Activated CD4-positive, alpha-beta T cell treated with anti-CD3 and anti-CD28 coated beads, Interleukin-2, amount 50 U/mL, for 48 hours (primary cell): ENCODE results near the gene MAPK8IP3.
"Not testable (repeated sequence)": the region's sequence is repeated elsewhere in the genome, so short reads cannot be mapped to it uniquely, and the experiment has no call there.

Source experiments
- DNase-seq, 2 experiments: peaks; one replicate each; pipeline ENCODE4 v3.0.0-alpha.2; 2020

Gene MAPK8IP3

DNA sequence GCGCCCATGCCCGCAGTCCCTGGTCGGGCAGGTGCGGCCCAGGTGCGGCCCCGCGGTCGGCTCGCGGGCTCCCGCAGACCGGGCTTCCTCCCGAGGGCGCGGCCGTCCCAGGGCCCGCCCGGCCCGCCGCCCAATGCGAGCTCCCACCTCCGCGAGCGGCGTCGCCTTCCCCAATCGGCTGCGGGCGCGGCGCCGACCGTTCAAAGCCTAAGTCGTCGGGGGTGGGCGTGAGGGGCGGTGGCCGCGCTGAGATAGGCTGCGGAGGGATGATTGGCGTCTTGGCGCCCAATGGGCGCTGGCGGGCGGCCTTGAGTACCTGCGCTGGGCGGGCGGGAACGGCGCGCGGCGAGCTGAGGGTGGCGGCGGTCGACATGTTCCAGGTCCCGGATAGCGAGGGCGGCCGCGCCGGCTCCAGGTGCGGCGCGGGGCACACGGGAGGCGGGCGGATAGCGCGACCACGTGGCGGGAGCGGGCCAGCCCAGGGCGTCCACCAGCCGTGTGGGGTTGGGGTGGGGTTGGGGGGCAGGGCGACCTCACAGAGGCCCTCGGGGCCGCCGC, 28.0 kb upstream of the MAPK8IP3 start, which contains the start of gene JPT2:
Gene JPT2, plus strand, starts transcription at position 338 of the 558 bp plus-strand sequence. Its CDS starts 34 bp downstream, at position 372.
- DNase-seq, result peak; percentile 96 to 97

DNA sequence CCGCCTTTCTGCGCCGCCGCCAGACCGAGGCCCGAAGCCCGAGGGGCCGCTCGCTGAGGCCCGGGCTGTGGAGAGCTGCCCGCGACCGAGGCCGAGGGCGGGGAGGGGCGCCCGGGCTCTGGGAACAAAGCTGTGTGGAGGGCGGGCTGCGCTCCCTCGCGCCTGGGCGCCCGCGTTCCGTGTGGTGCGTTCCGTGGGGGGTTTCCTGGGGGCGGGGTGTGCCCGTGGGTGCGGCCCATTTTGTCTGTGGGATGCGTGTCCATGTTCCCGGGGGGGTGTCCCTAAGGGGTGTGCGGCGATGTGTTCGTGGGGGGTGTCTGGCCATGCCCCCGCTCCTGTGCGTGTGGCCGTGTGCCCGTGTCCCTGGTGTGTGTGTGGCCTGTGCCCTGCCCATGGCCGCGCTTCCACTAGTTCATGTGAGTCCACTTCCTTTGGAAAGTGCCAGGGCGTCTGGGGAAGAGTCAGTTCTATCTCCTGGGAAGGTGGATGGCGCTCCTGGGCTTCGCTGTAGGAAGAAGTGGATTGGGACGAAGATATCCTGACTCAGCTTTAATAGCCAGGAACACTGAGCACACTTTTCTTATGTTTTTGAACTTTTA, 27.4 kb upstream of the MAPK8IP3 start:
- peak; percentile 45 to 50 for DNase-seq

DNA sequence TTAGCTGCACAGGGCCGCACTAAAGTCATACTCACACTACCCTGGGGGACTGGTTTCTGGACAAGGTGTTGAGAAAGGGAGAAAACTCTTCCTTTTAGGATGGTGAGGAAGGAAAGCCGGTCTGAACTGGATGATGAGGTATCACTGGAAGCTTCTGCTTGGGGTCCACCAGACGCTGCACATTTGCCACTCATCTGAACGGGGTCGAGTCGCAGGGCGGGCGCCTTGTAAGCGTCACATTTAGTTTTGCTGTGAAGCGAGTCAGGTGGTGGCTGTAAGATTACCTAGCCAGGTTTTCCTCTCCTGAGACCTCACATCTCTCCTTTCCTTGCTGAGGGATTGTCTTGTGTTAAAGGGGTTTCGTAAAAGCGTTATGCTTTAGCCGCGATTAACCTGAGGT, 25.6 kb upstream of the MAPK8IP3 start:
- no peak for DNase-seq

DNA sequence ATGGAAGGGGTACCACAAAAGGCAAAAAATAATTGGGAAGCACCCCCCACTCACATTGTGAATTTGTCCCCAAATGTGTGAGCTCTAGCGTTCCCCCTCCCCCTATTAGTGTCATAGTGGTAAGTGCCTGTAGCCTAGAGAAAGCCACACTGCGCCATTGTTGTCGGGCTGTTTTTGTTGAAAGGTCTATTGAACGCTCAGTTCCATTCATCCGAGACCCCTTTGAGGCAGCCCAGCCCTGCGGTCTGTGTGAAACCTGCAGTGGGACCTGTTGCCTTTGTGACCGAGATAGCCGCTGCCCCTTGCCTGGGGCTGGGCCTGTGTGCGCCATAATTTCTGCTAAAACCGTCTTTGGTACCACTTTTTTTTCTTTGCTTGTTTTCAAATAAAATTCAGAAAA, 25.0 kb upstream of the MAPK8IP3 start:
- no peak for DNase-seq

DNA sequence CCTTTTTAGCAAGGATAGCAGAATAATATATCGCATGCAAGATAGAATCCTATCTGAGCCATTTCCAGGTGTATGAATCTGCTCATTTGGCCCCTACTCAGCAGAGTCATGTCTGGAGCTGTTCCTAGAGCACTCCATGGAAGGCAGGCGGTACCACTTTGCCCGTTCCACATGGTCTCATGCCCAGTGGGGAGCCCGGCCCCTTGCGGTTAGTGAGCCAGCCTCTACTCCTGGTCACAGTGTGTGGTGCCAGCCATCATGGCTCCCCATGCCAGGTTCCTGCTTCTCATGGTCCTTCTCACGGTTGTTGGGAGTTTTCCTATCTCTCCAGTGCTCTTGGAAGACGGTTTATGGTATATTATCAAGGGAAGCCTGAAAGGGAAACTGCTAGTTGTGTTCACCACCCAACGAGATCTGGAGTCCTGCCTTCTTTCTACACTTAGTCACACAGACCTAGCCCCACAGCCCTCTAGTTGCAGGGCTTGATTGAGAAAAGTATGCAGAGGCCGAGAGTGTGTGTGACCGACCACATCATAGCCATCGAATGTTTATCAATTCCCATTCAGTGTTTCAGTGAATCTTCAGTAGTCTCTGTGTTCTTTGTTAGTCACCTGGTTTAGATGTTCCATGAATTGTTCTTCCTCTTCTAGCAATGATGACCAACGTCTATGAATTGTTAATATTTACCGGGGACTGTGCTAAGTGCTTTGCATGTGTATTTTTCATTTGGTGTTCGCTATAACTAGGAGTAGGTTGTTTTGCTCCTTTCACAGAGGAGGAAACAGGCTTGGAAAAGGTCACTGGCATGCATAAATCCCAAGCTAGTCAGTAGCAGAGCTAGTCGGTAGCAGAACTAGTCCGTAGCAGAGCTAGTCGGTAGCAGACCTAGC, 18.3 kb upstream of the MAPK8IP3 start:
- no peak for DNase-seq

GRCh38 chr16:1688807-1689560, 17.0 kb upstream of the MAPK8IP3 start:
- no peak for DNase-seq

DNA sequence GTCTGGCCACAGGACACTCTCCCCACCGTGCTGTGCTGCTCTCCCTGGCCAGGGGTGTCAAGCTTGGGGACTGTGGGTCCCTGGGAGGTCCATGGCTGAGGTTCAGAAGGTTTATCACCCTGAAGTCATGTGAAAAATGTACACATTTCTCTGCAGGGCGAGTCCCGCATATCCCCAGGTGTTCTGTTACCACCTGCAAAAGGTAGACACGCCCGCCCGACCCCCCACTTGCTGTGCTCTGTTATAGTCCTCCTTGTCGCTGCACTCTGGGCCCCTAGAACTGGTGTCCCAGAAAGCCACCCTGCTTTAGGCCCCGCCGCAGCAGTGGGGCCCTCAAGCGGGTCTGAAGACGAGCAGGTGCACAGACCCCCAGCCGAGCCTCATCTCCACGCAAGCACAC, 16.1 kb upstream of the MAPK8IP3 start:
- DNase-seq, result no peak

DNA sequence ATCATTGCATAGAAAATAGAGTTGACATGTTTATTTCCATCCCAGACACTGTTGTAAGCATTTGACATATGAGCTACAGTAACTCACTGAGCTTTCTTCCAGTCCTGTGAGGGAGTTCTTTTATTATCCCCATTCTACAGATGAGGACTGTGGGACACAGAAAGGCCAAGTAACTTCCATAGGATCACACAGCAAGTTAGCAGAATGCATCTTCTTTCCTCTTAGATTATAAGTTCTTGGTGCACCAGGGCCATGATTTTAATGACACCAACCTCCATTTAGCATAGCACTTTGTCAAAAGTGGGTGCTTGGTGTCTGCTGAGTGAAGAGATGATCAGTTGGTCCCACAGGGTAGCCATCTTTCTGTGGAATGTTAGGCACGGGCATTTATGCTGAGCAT, 15.2 kb upstream of the MAPK8IP3 start:
- DNase-seq, result no peak

- DNase-seq, result no peak
Measured at GRCh38 chr16:1691276-1691675, 14.7 kb upstream of the MAPK8IP3 start.

- no peak for DNase-seq
Measured at GRCh38 chr16:1691956-1692355, 14.0 kb upstream of the MAPK8IP3 start.

- DNase-seq, result no peak
Measured at GRCh38 chr16:1696863-1697262, 9.1 kb upstream of the MAPK8IP3 start.

DNA sequence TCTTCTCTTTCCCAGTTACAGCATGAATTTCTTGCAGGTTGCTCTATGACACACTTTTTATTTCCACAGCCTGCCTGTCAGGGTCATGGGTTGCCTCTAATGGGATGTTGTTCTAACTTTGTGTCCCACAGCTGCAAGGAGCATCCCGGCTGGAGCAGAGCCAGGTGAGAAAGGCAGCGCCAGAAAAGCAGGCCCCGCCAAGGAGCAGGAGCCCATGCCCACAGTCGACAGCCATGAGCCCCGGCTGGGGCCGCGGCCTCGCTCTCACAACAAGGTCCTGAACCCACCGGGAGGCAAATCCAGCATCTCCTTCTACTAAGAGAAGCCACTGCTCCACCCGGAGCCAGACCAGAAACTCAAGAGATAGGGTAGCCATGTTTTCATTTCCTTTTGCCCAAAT, 7.3 kb upstream of the MAPK8IP3 start:
- no peak for DNase-seq

DNA sequence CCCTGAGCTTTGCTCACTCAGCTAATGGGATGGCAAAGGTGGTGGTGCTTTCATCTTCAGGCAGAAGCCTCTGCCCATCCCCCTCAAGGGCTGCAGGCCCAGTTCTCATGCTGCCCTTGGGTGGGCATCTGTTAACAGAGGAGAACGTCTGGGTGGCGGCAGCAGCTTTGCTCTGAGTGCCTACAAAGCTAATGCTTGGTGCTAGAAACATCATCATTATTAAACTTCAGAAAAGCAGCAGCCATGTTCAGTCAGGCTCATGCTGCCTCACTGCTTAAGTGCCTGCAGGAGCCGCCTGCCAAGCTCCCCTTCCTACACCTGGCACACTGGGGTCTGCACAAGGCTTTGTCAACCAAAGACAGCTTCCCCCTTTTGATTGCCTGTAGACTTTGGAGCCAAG, 5.7 kb upstream of the MAPK8IP3 start:
- DNase-seq, result no peak

GRCh38 chr16:1701216-1701878, 4.6 kb upstream of the MAPK8IP3 start:
- no peak for DNase-seq

DNA sequence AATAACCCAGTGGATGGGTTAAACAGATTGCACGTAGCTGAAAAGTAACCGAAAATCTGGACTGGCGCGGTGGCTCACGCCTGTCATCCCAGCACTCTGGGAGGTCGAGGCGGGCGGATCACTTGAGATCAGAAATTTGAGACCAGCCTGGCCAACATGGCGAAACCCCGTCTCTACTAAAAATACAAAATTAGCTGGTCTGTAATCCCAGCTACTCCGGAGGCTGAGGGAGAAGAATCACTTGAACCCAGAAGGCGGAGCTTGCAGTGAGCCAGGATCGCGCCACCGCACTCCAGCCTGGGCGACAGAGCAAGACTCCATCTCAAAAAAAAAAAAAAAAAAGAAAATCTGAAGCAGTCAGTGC, 689 bp upstream of the MAPK8IP3 start:
- not testable (repeated sequence) for DNase-seq

DNA sequence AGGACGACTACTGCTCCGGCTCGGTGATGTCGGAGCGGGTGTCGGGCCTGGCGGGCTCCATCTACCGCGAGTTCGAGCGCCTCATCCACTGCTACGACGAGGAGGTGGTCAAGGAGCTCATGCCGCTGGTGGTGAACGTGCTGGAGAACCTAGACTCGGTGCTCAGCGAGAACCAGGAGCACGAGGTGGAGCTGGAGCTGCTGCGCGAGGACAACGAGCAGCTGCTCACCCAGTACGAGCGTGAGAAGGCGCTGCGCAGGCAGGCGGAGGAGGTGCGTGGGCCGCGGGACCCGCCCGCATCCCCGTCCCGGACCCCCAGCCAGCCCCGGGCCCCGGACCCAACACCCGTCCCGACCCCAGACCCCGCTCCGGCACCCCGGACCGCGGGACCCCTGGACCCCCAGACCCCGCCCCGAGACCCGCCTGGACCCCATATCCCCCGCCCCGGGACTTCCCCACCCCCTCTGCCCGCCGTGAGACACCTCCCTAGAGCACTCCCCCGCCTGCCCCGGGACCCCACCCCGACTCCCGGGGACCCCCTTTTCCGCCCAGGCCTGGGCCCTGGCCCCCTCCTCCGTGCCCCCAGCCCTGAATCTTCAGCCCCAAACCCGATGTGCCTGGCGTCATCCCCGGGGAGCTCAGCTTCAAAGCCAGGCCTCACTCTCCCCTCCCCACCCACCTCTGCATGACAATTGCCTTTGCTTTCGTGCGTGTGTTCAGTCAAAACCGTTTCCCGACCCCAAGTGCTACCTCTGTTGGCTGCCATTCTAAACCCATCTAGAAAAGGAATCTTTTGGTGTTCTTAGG, 594 bp downstream of the MAPK8IP3 start:
- peak; percentile 36 to 46 for DNase-seq

DNA sequence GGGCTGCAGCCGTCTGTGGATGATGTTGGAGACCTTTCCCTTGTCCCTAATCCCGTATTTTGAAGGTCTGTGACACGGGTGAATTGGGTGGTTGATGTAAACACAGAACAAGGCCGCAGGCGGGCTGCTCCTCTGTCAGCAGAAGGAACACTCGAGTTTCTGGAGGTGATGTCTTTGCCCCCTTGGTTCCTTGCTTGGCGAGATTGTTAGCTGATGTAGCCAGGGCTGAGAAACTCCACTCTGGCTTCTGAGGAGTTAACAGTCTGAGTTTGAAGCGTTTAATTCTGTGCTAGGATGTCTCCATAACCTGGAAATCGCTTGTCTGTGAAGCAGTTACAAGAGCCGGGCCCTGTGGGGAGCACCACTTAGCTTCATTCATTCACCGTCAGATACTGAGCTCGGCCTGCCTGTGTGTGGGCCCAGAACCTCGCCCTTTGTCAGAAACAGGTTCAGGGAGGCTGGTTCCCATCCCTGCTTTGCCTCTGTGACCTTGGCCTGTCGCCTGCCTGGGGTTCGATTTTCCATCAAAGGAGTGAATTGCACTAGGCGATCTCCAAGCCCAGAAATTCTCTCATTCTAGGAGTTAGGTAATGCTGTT, 1.3 kb downstream of the MAPK8IP3 start:
- peak in 1 of 2 experiments; percentile 19 for DNase-seq

DNA sequence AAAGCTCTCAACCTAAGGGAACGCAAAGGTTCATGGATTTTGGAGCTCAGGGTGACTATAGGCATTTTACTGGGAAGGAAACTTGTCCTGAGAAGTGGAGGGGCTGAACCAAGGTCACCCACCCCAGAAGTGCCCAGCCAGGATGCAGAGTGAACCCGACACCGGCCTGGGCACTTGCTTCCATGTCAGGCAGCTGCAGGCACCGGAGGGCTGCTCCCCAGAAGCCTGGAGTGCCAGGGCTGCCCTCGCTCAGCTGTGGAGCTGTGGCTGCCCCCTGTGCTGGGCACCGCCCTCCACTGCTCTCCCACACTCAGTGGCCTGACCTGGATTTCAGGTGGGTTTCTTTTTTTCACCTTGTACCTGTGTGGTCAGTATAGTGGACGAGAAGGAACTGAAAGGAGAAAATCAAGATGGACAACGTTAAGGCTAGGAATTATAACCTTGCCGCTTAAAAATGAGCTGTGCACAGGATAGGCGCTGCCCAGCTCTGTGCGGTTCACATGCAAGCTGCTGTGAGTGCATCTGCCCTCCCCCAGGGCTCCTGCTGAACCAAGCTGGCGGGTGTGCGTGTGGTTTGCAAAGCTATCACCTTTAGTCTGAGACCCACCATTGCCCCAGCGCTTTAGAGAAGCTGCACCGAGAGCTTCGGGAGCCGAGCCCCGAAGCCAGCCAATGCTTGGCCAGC, 2.2 kb downstream of the MAPK8IP3 start:
- DNase-seq, result no peak

DNA sequence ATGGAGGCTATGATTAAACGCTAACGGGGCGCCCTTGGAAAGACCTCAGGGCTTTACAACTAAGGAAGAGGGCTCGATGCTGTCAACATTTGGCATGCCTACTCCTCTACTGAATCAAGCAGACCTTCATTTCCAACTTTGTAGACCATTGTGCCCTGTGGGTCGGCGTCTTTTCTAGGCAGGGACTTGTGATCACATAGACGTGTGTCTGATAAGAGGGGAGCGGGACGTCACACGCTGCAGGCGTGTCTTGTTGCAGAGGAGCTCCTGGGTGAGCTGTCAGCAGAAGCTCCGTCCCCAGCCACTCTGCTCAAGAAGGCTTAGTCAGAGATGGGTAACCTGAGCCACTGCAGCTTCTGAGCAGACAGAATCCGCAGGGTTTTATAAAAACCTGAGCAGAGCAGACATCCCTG, 2.8 kb downstream of the MAPK8IP3 start:
- no peak for DNase-seq

DNA sequence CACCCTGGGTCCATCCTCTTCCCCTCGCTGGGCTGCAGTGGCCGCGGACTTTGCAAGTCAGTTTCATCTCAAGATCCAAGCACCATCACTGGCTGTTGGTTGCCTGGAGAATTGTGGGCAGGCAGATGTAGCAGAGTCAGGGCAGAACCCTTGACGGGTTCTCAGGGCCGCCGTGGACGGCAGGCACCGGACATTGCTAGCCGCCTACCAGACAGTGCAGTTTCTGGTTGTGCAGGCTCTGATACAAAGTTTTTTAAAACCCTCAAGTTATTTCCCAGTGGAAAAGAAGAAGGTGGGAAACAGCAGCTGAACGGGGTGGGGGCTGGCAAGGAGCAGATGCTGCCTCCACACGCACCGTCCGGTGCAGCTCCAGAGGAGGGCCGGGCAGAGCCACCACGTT, 3.4 kb downstream of the MAPK8IP3 start:
- no peak for DNase-seq
